Measurements from ENCODE around the gene IGF1R.

GRCh38 chr15:98604983-98605382 is 43.4 kb upstream of the IGF1R start:
- TF ChIP-seq CTCF (IDR thresholded peaks at IDR 0.05 in 2 of 3, conservative IDR thresholded peaks at IDR 0.05 in 1 of 3; ENCODE audit: borderline replicate concordance in 1 of 3, insufficient read depth in 1 of 3, low read depth in 2 of 3, low read length in 2 of 3) (no peak), REST (IDR thresholded peaks at IDR 0.05; ENCODE audit: low read depth) (no peak), POLR2A (IDR thresholded peaks at IDR 0.05; ENCODE audit: borderline replicate concordance, extremely low read depth, insufficient read depth, insufficient read length) (no peak), CEBPB (IDR thresholded peaks at IDR 0.05; ENCODE audit: low read depth) (no peak), EGR1 (IDR thresholded peaks at IDR 0.05; ENCODE audit: low read depth) (no peak), EZH2 (IDR thresholded peaks at IDR 0.05) (no peak), POLR2AphosphoS5 (IDR thresholded peaks at IDR 0.05; ENCODE audit: low read depth, low read length) (no peak), SRF (IDR thresholded peaks at IDR 0.05; ENCODE audit: low read depth) (no peak), ZNF274 (IDR thresholded peaks at IDR 0.05; ENCODE audit: low read depth, low read length) (no peak), SIN3A (IDR thresholded peaks at IDR 0.05; ENCODE audit: low read depth) (no peak)
